GM23338 (cell line): Measurements from ENCODE around the gene INO80. TPM values are rescaled to one million over a fixed set of nuclear protein-coding genes. Genes with fewer than 3 reads are reported as not detected.

ENCODE experiments used
- ATAC-seq: fragments of 200-7000 bp; cut with Tn5 transposase; 3 replicates; pipeline ENCODE4 v1.9.1; 2020
- DNase-seq: peaks from one replicate; pipeline ENCODE4 v3.0.0-alpha.2; 2015; ENCODE audit warnings: low spot score
- H2AFZ ChIP-seq: fragments of 200-600 bp; sonication (generic); 2 replicates; pipeline ENCODE4 v1.8.0; 2016; ENCODE audit warnings: antibody characterized with exemption, mild to moderate bottlenecking, moderate library complexity
- H3F3A ChIP-seq: fragments of 200-600 bp; sonication (generic); replicated peaks from 2 replicates; pipeline ENCODE4 v1.8.0; 2017; ENCODE audit warnings: antibody characterized with exemption, mixed run types, low read depth
- H3K27ac ChIP-seq: fragments of 200-600 bp; sonication (generic); 2 replicates; pipeline ENCODE4 v1.6.1; 2016; ENCODE audit warnings: low read depth
- H3K27me3 ChIP-seq: fragments of 200-600 bp; sonication (generic); 2 replicates; pipeline ENCODE4 v1.8.0; 2016; ENCODE audit warnings: mild to moderate bottlenecking, mixed run types, moderate library complexity; ENCODE audit not compliant: insufficient read depth
- H3K36me3 ChIP-seq: fragments of 200-600 bp; sonication (generic); 2 replicates; pipeline ENCODE4 v1.8.0; 2016; ENCODE audit warnings: mild to moderate bottlenecking; ENCODE audit not compliant: insufficient read depth
- H3K4me1 ChIP-seq: fragments of 200-600 bp; sonication (generic); 2 replicates; pipeline ENCODE4 v1.8.0; 2016; ENCODE audit warnings: mild to moderate bottlenecking, moderate library complexity; ENCODE audit not compliant: insufficient read depth
- H3K4me2 ChIP-seq: fragments of 200-600 bp; sonication (generic); 2 replicates; pipeline ENCODE4 v1.7.1; 2017; ENCODE audit warnings: mixed run types
- H3K4me3 ChIP-seq: fragments of 200-600 bp; sonication (generic); 2 replicates; pipeline ENCODE4 v1.6.1; 2016; ENCODE audit warnings: mixed run types
- H3K79me2 ChIP-seq: fragments of 200-600 bp; sonication (generic); replicated peaks from 2 replicates; pipeline ENCODE4 v1.8.0; 2017; ENCODE audit warnings: mild to moderate bottlenecking; ENCODE audit not compliant: insufficient read depth
- H3K9me2 ChIP-seq: fragments of 200-600 bp; sonication (generic); 2 replicates; pipeline ENCODE4 v1.8.0; 2017; ENCODE audit not compliant: insufficient read depth
- H4K20me1 ChIP-seq: fragments of 200-600 bp; sonication (generic); replicated peaks from 2 replicates; pipeline ENCODE4 v1.8.0; 2017; ENCODE audit warnings: mild to moderate bottlenecking; ENCODE audit not compliant: insufficient read depth
- H3K27ac Mint-ChIP-seq: 2 replicates; pipeline ENCODE4 v1.8.0; 2020; ENCODE audit warnings: inconsistent platforms, mild to moderate bottlenecking, moderate library complexity, mixed read lengths
- H3K27me3 Mint-ChIP-seq: 3 replicates; pipeline ENCODE4 v1.8.0; 2022; ENCODE audit warnings: low read depth, mild to moderate bottlenecking, moderate library complexity, mixed read lengths, inconsistent platforms; ENCODE audit not compliant: insufficient read depth, poor library complexity
- H3K36me3 Mint-ChIP-seq: 3 replicates; pipeline ENCODE4 v1.8.0; 2021; ENCODE audit warnings: low read depth, mild to moderate bottlenecking, inconsistent platforms, moderate library complexity, mixed read lengths
- H3K4me1 Mint-ChIP-seq: 3 replicates; pipeline ENCODE4 v1.8.0; 2020; ENCODE audit warnings: mild to moderate bottlenecking, inconsistent platforms, mixed read lengths
- H3K4me3 Mint-ChIP-seq: 3 replicates; pipeline ENCODE4 v1.8.0; 2021; ENCODE audit warnings: moderate library complexity, mild to moderate bottlenecking, inconsistent platforms, mixed read lengths
- H3K9me3 Mint-ChIP-seq: 3 replicates; pipeline ENCODE4 v1.8.0; 2020; ENCODE audit warnings: moderate library complexity, mild to moderate bottlenecking, inconsistent platforms, mixed read lengths
- CREB1 ChIP-seq: fragments of 250-450 bp; sonication (Bioruptor Pico); IDR thresholded peaks from 2 replicates; pipeline ENCODE4 v1.5.0; 2020; ENCODE audit warnings: low read depth, mild to moderate bottlenecking, moderate library complexity
- CTCF ChIP-seq, 2 experiments: fragments of 200-600 bp in 1 of 2; sonication (generic) in 1 of 2; conservative IDR thresholded peaks; 2 replicates each; pipeline versions ENCODE4 v1.5.1 to v1.6.1; 2016 to 2017; ENCODE audit warnings: antibody characterized with exemption in 2 of 2, low read depth in 2 of 2, mild to moderate bottlenecking in 2 of 2, moderate library complexity in 1 of 2
- ETS1 ChIP-seq: IDR thresholded peaks from 2 replicates; pipeline ENCODE4 v1.6.1; 2016; ENCODE audit warnings: antibody characterized with exemption
- EZH2 ChIP-seq: fragments of 200-600 bp; sonication (generic); IDR thresholded peaks from one replicate; pipeline ENCODE4 v1.8.0; 2017; ENCODE audit warnings: antibody characterized with exemption, mild to moderate bottlenecking, low read depth; ENCODE audit not compliant: unreplicated experiment
- EZH2phosphoT487 ChIP-seq: fragments of 200-600 bp; sonication (generic); IDR thresholded peaks from one replicate; pipeline ENCODE4 v1.8.1; 2018; ENCODE audit warnings: antibody characterized with exemption; ENCODE audit not compliant: unreplicated experiment
- JUNB ChIP-seq: IDR thresholded peaks from one replicate; pipeline ENCODE4 v1.6.1; 2016; ENCODE audit warnings: antibody characterized with exemption; ENCODE audit not compliant: unreplicated experiment
- NANOG ChIP-seq: IDR thresholded peaks from 2 replicates; pipeline ENCODE4 v1.6.1; 2016; ENCODE audit warnings: antibody characterized with exemption, borderline replicate concordance
- POLR2AphosphoS5 ChIP-seq: IDR thresholded peaks from 2 replicates; pipeline ENCODE4 v1.6.1; 2016; ENCODE audit warnings: antibody characterized with exemption, low read depth
- REST ChIP-seq: IDR thresholded peaks from one replicate; pipeline ENCODE4 v1.6.1; 2018; ENCODE audit warnings: antibody characterized with exemption; ENCODE audit not compliant: unreplicated experiment
- STAT1 ChIP-seq: IDR thresholded peaks from one replicate; pipeline ENCODE4 v1.6.1; 2016; ENCODE audit warnings: antibody characterized with exemption; ENCODE audit not compliant: unreplicated experiment
- ZNF114 ChIP-seq: fragments of 250-450 bp; sonication (Bioruptor Pico); IDR thresholded peaks from 2 replicates; pipeline ENCODE4 v1.5.0; 2020; ENCODE audit warnings: mild to moderate bottlenecking, moderate library complexity
- ZNF331 ChIP-seq: fragments of 250-450 bp; sonication (Bioruptor Pico); IDR thresholded peaks from 2 replicates; pipeline ENCODE4 v1.5.0; 2020; ENCODE audit warnings: low read depth, mild to moderate bottlenecking, moderate library complexity
- ZNF462 ChIP-seq: fragments of 250-450 bp; sonication (Bioruptor Pico); IDR thresholded peaks from 2 replicates; pipeline ENCODE4 v1.5.0; 2020; ENCODE audit warnings: mild to moderate bottlenecking, moderate library complexity
- polyA plus RNA-seq: library from polyadenylated mRNA; unstranded; fragments of >200 nt; fragmentation: Nextera tagmentation; extraction: Ambion mirVana; gene quantifications from 2 replicates; pipeline ENCODE4 v1.2.1, GENCODE V29; 2016
- total RNA-seq: library from RNA; depleted of rRNA; stranded (reverse); fragments of >200 nt; shearing (Covaris generic); gene quantifications from 2 replicates; pipeline ENCODE4 v1.2.3, GENCODE V29; 2014

Gene INO80
- total and polyA plus RNA-seq, 2 experiments from 2014 or later: 6.5 to 24.9 TPM

GRCh38 chr15:40959331-40960141, 156.5 kb downstream of the INO80 start:
- Histone ChIP-seq H3K4me1 (peaks cover 20% of the 10 kb centered on the region), H3K4me3 (no peak overlapping the region), H3K4me2 (peak overlapping the region; percentile 15; the same call in 1 of the 2 replicates), H4K20me1 (no peaks in the 10 kb centered on the region; the same call in 1 of the 2 replicates), H3K27me3 (no peaks in the 10 kb centered on the region), H2AFZ (no peak overlapping the region), H3F3A (peaks cover 26% of the 10 kb centered on the region), H3K36me3 (peaks cover 7% of the 10 kb centered on the region), H3K79me2 (peaks cover 20% of the 10 kb centered on the region), H3K27ac (peak overlapping the region; percentile 72), H3K9me2 (no peaks in the 10 kb centered on the region)
- Mint-ChIP-seq H3K4me1 (peaks cover 43% of the 10 kb centered on the region), H3K36me3 (peaks cover 45% of the 10 kb centered on the region), H3K27me3 (peaks cover 36% of the 10 kb centered on the region), H3K27ac (peak overlapping the region; percentile 84), H3K4me3 (peak overlapping the region; percentile 8; the same call in 1 of the 3 replicates), H3K9me3 (no peaks in the 10 kb centered on the region; the same call in 1 of the 3 replicates)
- DNase-seq: peak; percentile 64
- TF ChIP-seq EZH2phosphoT487: no peak
- no peak for TF ChIP-seq STAT1
- TF ChIP-seq ZNF462 (CRISPR knock-in tag): no peak
- TF ChIP-seq ZNF331 (CRISPR knock-in tag): no peak
- TF ChIP-seq ZNF114 (CRISPR knock-in tag): no peak
- no peak for TF ChIP-seq NANOG
- no peak for TF ChIP-seq CTCF (conservative IDR thresholded peaks at IDR 0.05; ENCODE audit: low read depth in 2 of 2)
- TF ChIP-seq REST: no peak
- no peak for TF ChIP-seq CREB1 (CRISPR knock-in tag)
- no peak for TF ChIP-seq POLR2AphosphoS5
- no peak for TF ChIP-seq EZH2
- no peak for TF ChIP-seq JUNB
- TF ChIP-seq ETS1: no peak
- ATAC-seq: peak; percentile 62
